Measurements from ENCODE around the gene SLFN5.

DNA sequence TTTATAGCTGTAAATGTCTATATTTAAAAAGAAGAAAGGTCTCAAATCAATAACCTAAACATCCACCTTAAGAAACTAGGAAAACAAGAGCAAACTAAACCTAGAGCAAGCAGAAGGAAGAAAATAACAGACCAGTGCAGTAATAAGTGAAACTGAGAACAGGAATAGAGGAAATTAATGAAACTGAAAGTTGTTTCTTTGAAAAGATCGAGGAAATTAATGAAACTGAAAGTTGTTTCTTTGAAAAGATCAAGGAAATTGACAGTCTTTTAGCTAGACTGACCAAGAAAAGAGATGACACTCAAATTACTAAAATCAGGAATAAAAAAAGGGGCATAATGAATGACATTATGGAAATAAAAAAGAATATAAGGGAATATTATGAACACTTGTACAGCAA lies 46.4 kb downstream of the SLFN5 start:
- no peak for TF ChIP-seq POLR2A (IDR thresholded peaks at IDR 0.05)
- TF ChIP-seq, protein P1, sequence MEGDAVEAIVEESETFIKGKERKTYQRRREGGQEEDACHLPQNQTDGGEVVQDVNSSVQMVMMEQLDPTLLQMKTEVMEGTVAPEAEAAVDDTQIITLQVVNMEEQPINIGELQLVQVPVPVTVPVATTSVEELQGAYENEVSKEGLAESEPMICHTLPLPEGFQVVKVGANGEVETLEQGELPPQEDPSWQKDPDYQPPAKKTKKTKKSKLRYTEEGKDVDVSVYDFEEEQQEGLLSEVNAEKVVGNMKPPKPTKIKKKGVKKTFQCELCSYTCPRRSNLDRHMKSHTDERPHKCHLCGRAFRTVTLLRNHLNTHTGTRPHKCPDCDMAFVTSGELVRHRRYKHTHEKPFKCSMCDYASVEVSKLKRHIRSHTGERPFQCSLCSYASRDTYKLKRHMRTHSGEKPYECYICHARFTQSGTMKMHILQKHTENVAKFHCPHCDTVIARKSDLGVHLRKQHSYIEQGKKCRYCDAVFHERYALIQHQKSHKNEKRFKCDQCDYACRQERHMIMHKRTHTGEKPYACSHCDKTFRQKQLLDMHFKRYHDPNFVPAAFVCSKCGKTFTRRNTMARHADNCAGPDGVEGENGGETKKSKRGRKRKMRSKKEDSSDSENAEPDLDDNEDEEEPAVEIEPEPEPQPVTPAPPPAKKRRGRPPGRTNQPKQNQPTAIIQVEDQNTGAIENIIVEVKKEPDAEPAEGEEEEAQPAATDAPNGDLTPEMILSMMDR (IDR thresholded peaks at IDR 0.05): no peak
